SK-N-SH (cell line): ENCODE measurements around the gene SBF2. TPM values are rescaled to one million over a fixed set of nuclear protein-coding genes. Genes with fewer than 3 reads are reported as not detected.

ENCODE experiments used
- CTCF ChIA-PET: fragments of 300-600, 350-600 bp; formaldehyde crosslinking; extraction: SDS; loops from one replicate; lab custom pipeline; 2021; lab: Yijun Ruan, JAX
- POLR2A ChIA-PET: fragments of 350-600 bp; sonication (Branson Sonifier 250); formaldehyde crosslinking; extraction: SDS; loops from one replicate; lab custom pipeline; 2020; ENCODE audit warnings: antibody characterized with exemption, inconsistent platforms; lab: Yijun Ruan, JAX
- DNase-seq: peaks from one replicate; pipeline ENCODE4 v3.0.0; 2012
- H2AFZ ChIP-seq: fragments of 200-600 bp; sonication (generic); 2 replicates; pipeline ENCODE4 v1.8.1; 2016; ENCODE audit warnings: antibody characterized with exemption, mild to moderate bottlenecking, low read depth
- H3F3A ChIP-seq: fragments of 200-600 bp; sonication (generic); replicated peaks from 2 replicates; pipeline ENCODE3; 2016; ENCODE audit warnings: antibody characterized with exemption, mild to moderate bottlenecking; ENCODE audit not compliant: insufficient read depth
- H3K27ac ChIP-seq, 2 experiments: fragments of 200-500 bp in 1 of 2; fragments of 200-600 bp in 1 of 2; sonication (Bioruptor generic) in 1 of 2; sonication (generic), shearing (Covaris generic) in 1 of 2; 2 replicates each; pipeline versions ENCODE4 v1.5.1 to v1.6.1; 2014 to 2016; ENCODE audit warnings: low read depth in 2 of 2, inconsistent platforms in 1 of 2, low read length in 1 of 2, mild to moderate bottlenecking in 1 of 2, mixed read lengths in 1 of 2
- H3K27me3 ChIP-seq: fragments of 200-600 bp; sonication (generic), shearing (Covaris generic); 2 replicates; pipeline ENCODE4 v1.6.1; 2016; ENCODE audit warnings: mixed run types; ENCODE audit not compliant: insufficient read depth
- H3K36me3 ChIP-seq, 2 experiments: fragments of 200-500 bp in 1 of 2; fragments of 200-600 bp in 1 of 2; sonication (Bioruptor generic) in 1 of 2; sonication (generic) in 1 of 2; replicated peaks in 1 of 2; 2 replicates each; pipeline versions ENCODE3 to v1.5.1; 2014 to 2016; ENCODE audit warnings: low read length in 1 of 2, mild to moderate bottlenecking in 1 of 2; ENCODE audit not compliant: insufficient read depth in 2 of 2, control insufficient read depth in 1 of 2
- H3K4me1 ChIP-seq, 2 experiments: fragments of 200-500 bp in 1 of 2; fragments of 200-600 bp in 1 of 2; sonication (Bioruptor generic) in 1 of 2; sonication (generic), shearing (Covaris generic) in 1 of 2; 2 replicates each; pipeline versions ENCODE4 v1.5.1 to v1.6.1; 2014 to 2016; ENCODE audit warnings: low read depth in 1 of 2, low read length in 1 of 2, mixed run types in 1 of 2; ENCODE audit not compliant: insufficient read depth in 2 of 2, control insufficient read depth in 1 of 2
- H3K4me2 ChIP-seq: fragments of 200-600 bp; sonication (generic), shearing (Covaris generic); 2 replicates; pipeline ENCODE4 v1.6.1; 2017; ENCODE audit warnings: mixed run types
- H3K4me3 ChIP-seq, 2 experiments: fragments of 200-500 bp in 1 of 2; fragments of 200-600 bp in 1 of 2; sonication (Bioruptor generic) in 1 of 2; sonication (generic), shearing (Covaris generic) in 1 of 2; 2 replicates each; pipeline versions ENCODE4 v1.5.1 to v1.8.1; 2014 to 2016; ENCODE audit warnings: low read depth in 2 of 2, inconsistent platforms in 1 of 2, low read length in 1 of 2, mild to moderate bottlenecking in 1 of 2, mixed read lengths in 1 of 2, moderate library complexity in 1 of 2
- H3K79me2 ChIP-seq: fragments of 200-600 bp; sonication (generic); 2 replicates; pipeline ENCODE4 v1.8.1; 2017; ENCODE audit warnings: mild to moderate bottlenecking; ENCODE audit not compliant: insufficient read depth
- H3K9ac ChIP-seq: fragments of 200-600 bp; sonication (generic); 2 replicates; pipeline ENCODE4 v1.6.1; 2017; ENCODE audit warnings: mixed run types
- H3K9me2 ChIP-seq: fragments of 200-600 bp; sonication (generic); 2 replicates; pipeline ENCODE4 v1.6.1; 2017; ENCODE audit warnings: mixed run types
- H3K9me3 ChIP-seq: fragments of 200-600 bp; sonication (generic); 2 replicates; pipeline ENCODE4 v1.6.1; 2017; ENCODE audit warnings: mixed run types, mild to moderate bottlenecking, moderate library complexity
- H4K20me1 ChIP-seq: fragments of 200-600 bp; sonication (generic); 2 replicates; pipeline ENCODE4 v1.6.1; 2017; ENCODE audit warnings: mild to moderate bottlenecking, mixed run types; ENCODE audit not compliant: insufficient read depth
- ELF1 ChIP-seq: IDR thresholded peaks from 2 replicates; pipeline ENCODE4 v1.4.0; 2012
- EZH2phosphoT487 ChIP-seq: fragments of 200-600 bp; sonication (generic); IDR thresholded peaks from 2 replicates; pipeline ENCODE4 v1.6.1; 2017; ENCODE audit warnings: low read depth, mixed run types, mild to moderate bottlenecking, antibody characterized with exemption, moderate library complexity, borderline replicate concordance
- FOXM1 ChIP-seq: IDR thresholded peaks from 2 replicates; pipeline ENCODE4 v1.4.0; 2012; ENCODE audit warnings: low read depth, mild to moderate bottlenecking
- GATA2 ChIP-seq: sonication (generic); formaldehyde crosslinking; IDR thresholded peaks from 2 replicates; pipeline ENCODE4 v1.5.0; 2020; ENCODE audit warnings: mild to moderate bottlenecking, missing genetic modification reagents
- IRF3 ChIP-seq: fragments of 150-350 bp; IDR thresholded peaks from 2 replicates; pipeline ENCODE4 v1.6.1; 2016; ENCODE audit warnings: mild to moderate bottlenecking, low read depth, low read length
- JUND ChIP-seq: IDR thresholded peaks from 2 replicates; pipeline ENCODE4 v1.4.0; 2012
- MEF2A ChIP-seq: IDR thresholded peaks from 2 replicates; pipeline ENCODE4 v1.4.0; 2012; ENCODE audit warnings: low read depth, borderline replicate concordance
- NFIC ChIP-seq: IDR thresholded peaks from 2 replicates; pipeline ENCODE4 v1.4.0; 2012; ENCODE audit warnings: borderline replicate concordance
- RAD21 ChIP-seq: IDR thresholded peaks from 2 replicates; pipeline ENCODE4 v1.6.1; 2012; ENCODE audit warnings: mild to moderate bottlenecking, low read length
- RXRA ChIP-seq: IDR thresholded peaks from 2 replicates; pipeline ENCODE4 v1.4.0; 2012; ENCODE audit warnings: low read depth, mild to moderate bottlenecking, borderline replicate concordance
- SMC3 ChIP-seq: IDR thresholded peaks from 2 replicates; pipeline ENCODE4 v1.6.1; 2012; ENCODE audit warnings: low read depth, low read length, improper control_type of control experiment
- TAF1 ChIP-seq: IDR thresholded peaks from 2 replicates; pipeline ENCODE4 v1.6.1; 2012; ENCODE audit warnings: low read depth, mild to moderate bottlenecking, low read length, moderate library complexity, borderline replicate concordance
- TCF12 ChIP-seq: IDR thresholded peaks from 2 replicates; pipeline ENCODE4 v1.4.0; 2012
- TEAD4 ChIP-seq: IDR thresholded peaks from 2 replicates; pipeline ENCODE4 v1.4.0; 2012; ENCODE audit warnings: mild to moderate bottlenecking, borderline replicate concordance; ENCODE audit not compliant: insufficient read depth
- USF1 ChIP-seq: IDR thresholded peaks from 2 replicates; pipeline ENCODE4 v1.4.0; 2012; ENCODE audit warnings: low read depth, borderline replicate concordance
- USF2 ChIP-seq: fragments of 150-350 bp; IDR thresholded peaks from 2 replicates; pipeline ENCODE4 v1.6.1; 2017; ENCODE audit warnings: antibody characterized with exemption, low read length, low read depth, borderline replicate concordance
- YY1 ChIP-seq: IDR thresholded peaks from 2 replicates; pipeline ENCODE4 v1.4.0; 2012; ENCODE audit warnings: low read depth, mild to moderate bottlenecking
- WGBS: methylation state at CpG from one replicate; pipeline ENCODE4 v1.1.6; 2017; ENCODE audit warnings: low lambda C conversion rate; 5-methylcytosine and 5-hydroxymethylcytosine counted together
- polyA plus RNA-seq, 3 experiments: library from polyadenylated mRNA; depleted of rRNA; stranded (reverse); fragments of >200 nt; gene quantifications; 2 replicates each; pipeline ENCODE4 v1.2.3, GENCODE V29; 2012

The SBF2 gene
- polyA plus RNA-seq, 1 of the 3 experiments (the other 2 are of a cell fraction): 23.0 TPM

- TF ChIP-seq IRF3: no peak
- TF ChIP-seq GATA2: no peak
Measured at GRCh38 chr11:9763301-9763700, 530.7 kb downstream of the SBF2 start (continued).

- no peaks in the 10 kb centered on the region for H3K36me3 ChIP-seq
- no peaks in the 10 kb centered on the region for H4K20me1 ChIP-seq
- H3K9ac ChIP-seq: no peak overlapping the region
- H2AFZ ChIP-seq: no peak overlapping the region
- POLR2A ChIA-PET: no interaction called here
- H3K27me3 ChIP-seq: no peaks in the 10 kb centered on the region
- CTCF ChIA-PET: interaction anchor here (0.6 to 1.4 kb wide), 4 partner anchors 150 to 545 kb away, joined by 3 to 5 read pairs (median 4); partner anchors contain the start of gene ADM
- WGBS: 100% methylated on average over 3 of the region's 4 CpGs
- DNase-seq: no peak
- H3K4me1 ChIP-seq: peaks cover 30 to 41% of the 10 kb centered on the region in 2 experiments
- H3K4me2 ChIP-seq: no peak overlapping the region
- H3K27ac ChIP-seq: no peak overlapping the region
- H3K9me3 ChIP-seq: no peaks in the 10 kb centered on the region
- no peak overlapping the region for H3K4me3 ChIP-seq
- TF ChIP-seq MEF2A (no peak), JUND (no peak), TEAD4 (no peak), USF1 (no peak), USF2 (no peak), YY1 (no peak), SMC3 (no peak), RXRA (no peak), RAD21 (no peak), ELF1 (no peak), TAF1 (no peak), FOXM1 (no peak), NFIC (no peak)
- no peaks in the 10 kb centered on the region for H3K79me2 ChIP-seq
- H3F3A ChIP-seq: peaks cover 21% of the 10 kb centered on the region
- no peaks in the 10 kb centered on the region for H3K9me2 ChIP-seq
Measured at GRCh38 chr11:9762531-9762930, 531.5 kb downstream of the SBF2 start.

- H3K4me1 ChIP-seq: peaks cover 30 to 45% of the 10 kb centered on the region in 2 experiments
- H3F3A ChIP-seq: peaks cover 21% of the 10 kb centered on the region
- no peaks in the 10 kb centered on the region for H3K9me2 ChIP-seq
- H3K9ac ChIP-seq: no peak overlapping the region
- CTCF ChIA-PET: interaction anchor here (4.4 kb wide), 1 partner anchor 545 kb away, joined by 104 read pairs; the partner anchor contains the start of gene ADM
- no peaks in the 10 kb centered on the region for H4K20me1 ChIP-seq
- POLR2A ChIA-PET: no interaction called here
- no peaks in the 10 kb centered on the region for H3K36me3 ChIP-seq
- WGBS: 93% methylated on average over 6 of the region's 6 CpGs
- TF ChIP-seq RAD21 (no peak), TAF1 (no peak), TCF12 (no peak), EZH2phosphoT487 (no peak)
- no peaks in the 10 kb centered on the region for H3K27me3 ChIP-seq
- H3K79me2 ChIP-seq: no peaks in the 10 kb centered on the region
- H3K27ac ChIP-seq: no peak overlapping the region
- no peak overlapping the region for H3K4me2 ChIP-seq
- DNase-seq: no peak
- H2AFZ ChIP-seq: no peak overlapping the region
- H3K9me3 ChIP-seq: no peaks in the 10 kb centered on the region
- no peak overlapping the region for H3K4me3 ChIP-seq
Measured at GRCh38 chr11:9761441-9761945, 532.5 kb downstream of the SBF2 start.
